HepG2 (cell line): ENCODE measurements around the gene JMJD7. TPM values are rescaled to one million over a fixed set of nuclear protein-coding genes. Genes with fewer than 3 reads are reported as not detected.

Experiments used
- ATAC-seq: fragments of 200-7000 bp; cut with Tn5 transposase; 3 replicates; pipeline ENCODE4 v1.9.1; 2020; ENCODE audit warnings: mild to moderate bottlenecking, moderate library complexity
- BruUV-seq: library from RNA; stranded (reverse); fragments of 400-500 nt; replicated peaks from 2 replicates; lab custom pipeline; 2021; lab: Mats Ljungman, UMichigan
- CTCF ChIA-PET: fragments of 300-600 bp; formaldehyde crosslinking; extraction: SDS; loops from one replicate; lab custom pipeline; 2021; ENCODE audit warnings: low total read pairs, inconsistent platforms, low intra/inter-chr PET ratio; lab: Yijun Ruan, JAX
- POLR2A ChIA-PET: fragments of 350-600 bp; sonication (Branson Sonifier 250); formaldehyde crosslinking; loops from one replicate; lab custom pipeline; 2020; ENCODE audit warnings: antibody characterized with exemption, inconsistent platforms; lab: Yijun Ruan, JAX
- DNase-seq: peaks from one replicate; pipeline ENCODE4 v3.0.0-alpha.2; 2015; ENCODE audit warnings: low spot score
- FAIRE-seq: peaks from 3 replicates; lab custom pipeline; 2011; peaks lifted over from hg19 to GRCh38; lab: Jason Lieb, UNC
- H2AFZ ChIP-seq: one replicate; pipeline ENCODE4 v1.6.1; 2011; ENCODE audit warnings: low read length, inconsistent platforms
- H3K27ac ChIP-seq: fragments of 300-600 bp; 3 replicates; pipeline ENCODE4 v1.8.0; 2011; ENCODE audit warnings: mixed run types, mild to moderate bottlenecking, mixed read lengths, low read length, inconsistent platforms; ENCODE audit not compliant: insufficient read depth; ENCODE audit errors: extremely low read length
- H3K27me3 ChIP-seq, 2 experiments: fragments of 200-600 bp in 1 of 2; 2 replicates in 1 of 2; 3 replicates in 1 of 2; pipeline versions ENCODE4 v1.6.0 to v1.8.0; 2011; ENCODE audit warnings: low read length in 2 of 2, mild to moderate bottlenecking in 2 of 2, moderate library complexity in 2 of 2, inconsistent platforms in 1 of 2; ENCODE audit not compliant: insufficient read depth in 2 of 2, control insufficient read depth in 1 of 2
- H3K36me3 ChIP-seq, 2 experiments: fragments of 200-600 bp in 1 of 2; replicated peaks in 1 of 2; 2 replicates in 1 of 2; 3 replicates in 1 of 2; pipeline versions ENCODE4 v1.5.1 to v1.8.0; 2011; ENCODE audit warnings: low read length in 2 of 2, inconsistent platforms in 1 of 2; ENCODE audit not compliant: insufficient read depth in 2 of 2, control insufficient read depth in 1 of 2
- H3K4me1 ChIP-seq: 2 replicates; pipeline ENCODE4 v1.5.1; 2012; ENCODE audit warnings: low read length, inconsistent platforms; ENCODE audit not compliant: insufficient read depth
- H3K4me2 ChIP-seq: 2 replicates; pipeline ENCODE4 v1.6.0; 2011; ENCODE audit warnings: low read depth, low read length, inconsistent platforms
- H3K4me3 ChIP-seq, 3 experiments: fragments of 200-600 bp in 1 of 3; sonication (generic), shearing (Covaris generic) in 1 of 3; replicated peaks in 1 of 3; 2 replicates each; pipeline ENCODE4 v1.5.1; 2011 to 2016; ENCODE audit warnings: low read length in 3 of 3, inconsistent platforms in 2 of 3, low read depth in 2 of 3, mild to moderate bottlenecking in 2 of 3, control low read depth in 1 of 3, mixed read lengths in 1 of 3; ENCODE audit not compliant: insufficient read depth in 1 of 3
- H3K79me2 ChIP-seq: one replicate; pipeline ENCODE4 v1.6.1; 2011; ENCODE audit warnings: low read length, inconsistent platforms; ENCODE audit not compliant: insufficient read depth
- H3K9ac ChIP-seq: 2 replicates; pipeline ENCODE4 v1.6.0; 2011; ENCODE audit warnings: mild to moderate bottlenecking, low read depth, low read length, inconsistent platforms; ENCODE audit not compliant: insufficient read depth
- H3K9me3 ChIP-seq: 2 replicates; pipeline ENCODE4 v1.5.1; 2012; ENCODE audit warnings: mild to moderate bottlenecking, low read length
- H4K20me1 ChIP-seq: 2 replicates; pipeline ENCODE4 v1.6.0; 2011; ENCODE audit warnings: inconsistent platforms, mild to moderate bottlenecking, low read length, moderate library complexity; ENCODE audit not compliant: insufficient read depth
- NPAS2 ChIP-seq: sonication (generic); formaldehyde crosslinking; IDR thresholded peaks from 2 replicates; pipeline ENCODE4 v1.8.0; 2022; ENCODE audit warnings: mild to moderate bottlenecking, missing genetic modification reagents, borderline replicate concordance
- RFX5 ChIP-seq: IDR thresholded peaks from 2 replicates; pipeline ENCODE4 v1.6.1; 2011; ENCODE audit warnings: low read depth, low read length, improper control_type of control experiment
- TAF15 ChIP-seq: fragments of 200-400 bp; formaldehyde crosslinking; IDR thresholded peaks from one replicate; pipeline ENCODE4 v1.6.1; 2018; ENCODE audit warnings: mild to moderate bottlenecking, low read depth, low read length; ENCODE audit not compliant: poor library complexity, severe bottlenecking
- ZNF333 ChIP-seq: sonication (generic); formaldehyde crosslinking; IDR thresholded peaks from 2 replicates; pipeline ENCODE4 v1.4.0; 2020; ENCODE audit warnings: mild to moderate bottlenecking, missing genetic modification reagents, borderline replicate concordance
- ZSCAN20 ChIP-seq: sonication (generic); formaldehyde crosslinking; IDR thresholded peaks from 2 replicates; pipeline ENCODE4 v1.4.0; 2020; ENCODE audit warnings: missing genetic modification reagents, mild to moderate bottlenecking, borderline replicate concordance
- WGBS: methylation state at CpG from one replicate; pipeline ENCODE4 v1.1.6; 2017; ENCODE audit warnings: low lambda C conversion rate; 5-methylcytosine and 5-hydroxymethylcytosine counted together
- in situ Hi-C: cut with HindIII; loops from 2 replicates; pipeline ENCODE4 v1.10.0; 2017; ENCODE audit warnings: low pct_unique_long_range_greater_than_20kb; ENCODE audit not compliant: extremely low pct_ligation_motif_present
- intact Hi-C: fragments of 100-400 bp; cut with micrococcal nuclease; formaldehyde crosslinking; loops from one replicate; pipeline ENCODE4 v1.10.0; 2022; ENCODE audit not compliant: unreplicated experiment
- polyA plus RNA-seq, 8 experiments: library from polyadenylated mRNA; depleted of rRNA in 3 of 8; stranded (reverse) in 7 of 8; unstranded in 1 of 8; fragments of >200 nt; fragmentation: Illumina TruSeq in 4 of 8; extraction: Trizol in 4 of 8; gene quantifications; 2 replicates each; pipeline versions ENCODE4 v1.2.1 to v1.2.3, GENCODE V29; 2011 to 2016; ENCODE audit warnings: low read depth in 4 of 8, missing spikeins in 1 of 8, mixed read lengths in 1 of 8; ENCODE audit not compliant: insufficient read depth in 1 of 8
- total RNA-seq, 5 experiments: library from RNA; depleted of rRNA; stranded (reverse); fragments of >200 nt; fragmentation: Illumina TruSeq; extraction: Trizol; gene quantifications; 2 replicates each; pipeline ENCODE4 v1.2.3, GENCODE V29; 2016; ENCODE audit warnings: low read depth in 1 of 5
- TF ChIP-seq, protein P1 (sequence below): sonication (generic); formaldehyde crosslinking; IDR thresholded peaks from 2 replicates; pipeline ENCODE4 v1.5.0; 2020; ENCODE audit warnings: mild to moderate bottlenecking, missing genetic modification reagents, borderline replicate concordance
- TF ChIP-seq, protein P2 (sequence below): sonication (generic); formaldehyde crosslinking; IDR thresholded peaks from 2 replicates; pipeline ENCODE4 v1.5.0; 2020; ENCODE audit warnings: mild to moderate bottlenecking, missing genetic modification reagents

Gene JMJD7
- total and polyA plus RNA-seq, 2 of the 13 experiments (the other 11 are each of a cell fraction or from before 2014, with no cell fraction given) = 6.4 to 7.1 TPM

DNA sequence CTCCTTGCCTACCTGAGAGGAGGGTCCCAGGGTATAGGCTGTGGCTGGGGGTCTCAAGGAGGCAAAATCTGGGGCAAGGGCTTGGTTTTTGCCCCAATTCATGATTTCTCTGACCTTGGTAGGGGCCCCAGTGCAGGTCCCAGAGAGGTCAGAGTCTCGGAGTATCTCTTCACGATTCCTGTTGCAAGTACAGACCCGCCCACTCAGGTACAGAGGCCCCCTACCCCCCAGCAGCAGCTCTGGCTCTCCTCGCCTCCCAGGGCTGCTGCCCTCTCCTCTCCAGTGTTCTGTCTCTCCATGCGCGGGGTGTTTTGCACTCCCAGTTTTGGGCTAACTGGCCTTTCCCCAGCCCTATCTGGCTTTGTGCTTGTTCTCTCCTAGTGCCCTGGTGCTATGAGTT, 5.4 kb upstream of the JMJD7 start:
- FAIRE-seq (no peak), DNase-seq (no peak), ATAC-seq (no peak)
- intact Hi-C loops (no loop called here), in situ Hi-C loops (no loop called here)
- Histone ChIP-seq H3K27ac (no peak overlapping the region), H3K4me2 (no peak overlapping the region), H3K79me2 (no peaks in the 10 kb centered on the region), H3K9me3 (no peaks in the 10 kb centered on the region), H2AFZ (no peak overlapping the region), H3K4me3 (no peak overlapping the region), H3K36me3 (peaks cover 3 to 21% of the 10 kb centered on the region in 2 experiments; a peak in 4 of 5 replicates), H3K27me3 (no peaks in the 10 kb centered on the region), H4K20me1 (no peaks in the 10 kb centered on the region), H3K9ac (no peak overlapping the region), H3K4me1 (no peaks in the 10 kb centered on the region)
- 91% methylated on average over 4 of the region's 6 CpGs for WGBS
- TF ChIP-seq ZNF333 = no peak
- no peak for TF ChIP-seq TAF15
- TF ChIP-seq RFX5 = no peak
- TF ChIP-seq, protein P1, sequence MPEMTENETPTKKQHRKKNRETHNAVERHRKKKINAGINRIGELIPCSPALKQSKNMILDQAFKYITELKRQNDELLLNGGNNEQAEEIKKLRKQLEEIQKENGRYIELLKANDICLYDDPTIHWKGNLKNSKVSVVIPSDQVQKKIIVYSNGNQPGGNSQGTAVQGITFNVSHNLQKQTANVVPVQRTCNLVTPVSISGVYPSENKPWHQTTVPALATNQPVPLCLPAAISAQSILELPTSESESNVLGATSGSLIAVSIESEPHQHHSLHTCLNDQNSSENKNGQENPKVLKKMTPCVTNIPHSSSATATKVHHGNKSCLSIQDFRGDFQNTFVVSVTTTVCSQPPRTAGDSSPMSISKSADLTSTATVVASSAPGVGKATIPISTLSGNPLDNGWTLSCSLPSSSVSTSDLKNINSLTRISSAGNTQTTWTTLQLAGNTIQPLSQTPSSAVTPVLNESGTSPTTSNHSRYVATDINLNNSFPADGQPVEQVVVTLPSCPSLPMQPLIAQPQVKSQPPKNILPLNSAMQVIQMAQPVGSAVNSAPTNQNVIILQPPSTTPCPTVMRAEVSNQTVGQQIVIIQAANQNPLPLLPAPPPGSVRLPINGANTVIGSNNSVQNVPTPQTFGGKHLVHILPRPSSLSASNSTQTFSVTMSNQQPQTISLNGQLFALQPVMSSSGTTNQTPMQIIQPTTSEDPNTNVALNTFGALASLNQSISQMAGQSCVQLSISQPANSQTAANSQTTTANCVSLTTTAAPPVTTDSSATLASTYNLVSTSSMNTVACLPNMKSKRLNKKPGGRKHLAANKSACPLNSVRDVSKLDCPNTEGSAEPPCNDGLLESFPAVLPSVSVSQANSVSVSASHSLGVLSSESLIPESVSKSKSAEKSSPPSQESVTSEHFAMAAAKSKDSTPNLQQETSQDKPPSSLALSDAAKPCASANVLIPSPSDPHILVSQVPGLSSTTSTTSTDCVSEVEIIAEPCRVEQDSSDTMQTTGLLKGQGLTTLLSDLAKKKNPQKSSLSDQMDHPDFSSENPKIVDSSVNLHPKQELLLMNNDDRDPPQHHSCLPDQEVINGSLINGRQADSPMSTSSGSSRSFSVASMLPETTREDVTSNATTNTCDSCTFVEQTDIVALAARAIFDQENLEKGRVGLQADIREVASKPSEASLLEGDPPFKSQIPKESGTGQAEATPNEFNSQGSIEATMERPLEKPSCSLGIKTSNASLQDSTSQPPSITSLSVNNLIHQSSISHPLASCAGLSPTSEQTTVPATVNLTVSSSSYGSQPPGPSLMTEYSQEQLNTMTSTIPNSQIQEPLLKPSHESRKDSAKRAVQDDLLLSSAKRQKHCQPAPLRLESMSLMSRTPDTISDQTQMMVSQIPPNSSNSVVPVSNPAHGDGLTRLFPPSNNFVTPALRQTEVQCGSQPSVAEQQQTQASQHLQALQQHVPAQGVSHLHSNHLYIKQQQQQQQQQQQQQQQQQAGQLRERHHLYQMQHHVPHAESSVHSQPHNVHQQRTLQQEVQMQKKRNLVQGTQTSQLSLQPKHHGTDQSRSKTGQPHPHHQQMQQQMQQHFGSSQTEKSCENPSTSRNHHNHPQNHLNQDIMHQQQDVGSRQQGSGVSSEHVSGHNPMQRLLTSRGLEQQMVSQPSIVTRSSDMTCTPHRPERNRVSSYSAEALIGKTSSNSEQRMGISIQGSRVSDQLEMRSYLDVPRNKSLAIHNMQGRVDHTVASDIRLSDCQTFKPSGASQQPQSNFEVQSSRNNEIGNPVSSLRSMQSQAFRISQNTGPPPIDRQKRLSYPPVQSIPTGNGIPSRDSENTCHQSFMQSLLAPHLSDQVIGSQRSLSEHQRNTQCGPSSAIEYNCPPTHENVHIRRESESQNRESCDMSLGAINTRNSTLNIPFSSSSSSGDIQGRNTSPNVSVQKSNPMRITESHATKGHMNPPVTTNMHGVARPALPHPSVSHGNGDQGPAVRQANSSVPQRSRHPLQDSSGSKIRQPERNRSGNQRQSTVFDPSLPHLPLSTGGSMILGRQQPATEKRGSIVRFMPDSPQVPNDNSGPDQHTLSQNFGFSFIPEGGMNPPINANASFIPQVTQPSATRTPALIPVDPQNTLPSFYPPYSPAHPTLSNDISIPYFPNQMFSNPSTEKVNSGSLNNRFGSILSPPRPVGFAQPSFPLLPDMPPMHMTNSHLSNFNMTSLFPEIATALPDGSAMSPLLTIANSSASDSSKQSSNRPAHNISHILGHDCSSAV (CRISPR knock-in tag) = no peak
- no peak for TF ChIP-seq NPAS2 (CRISPR knock-in tag)
- TF ChIP-seq, protein P2, sequence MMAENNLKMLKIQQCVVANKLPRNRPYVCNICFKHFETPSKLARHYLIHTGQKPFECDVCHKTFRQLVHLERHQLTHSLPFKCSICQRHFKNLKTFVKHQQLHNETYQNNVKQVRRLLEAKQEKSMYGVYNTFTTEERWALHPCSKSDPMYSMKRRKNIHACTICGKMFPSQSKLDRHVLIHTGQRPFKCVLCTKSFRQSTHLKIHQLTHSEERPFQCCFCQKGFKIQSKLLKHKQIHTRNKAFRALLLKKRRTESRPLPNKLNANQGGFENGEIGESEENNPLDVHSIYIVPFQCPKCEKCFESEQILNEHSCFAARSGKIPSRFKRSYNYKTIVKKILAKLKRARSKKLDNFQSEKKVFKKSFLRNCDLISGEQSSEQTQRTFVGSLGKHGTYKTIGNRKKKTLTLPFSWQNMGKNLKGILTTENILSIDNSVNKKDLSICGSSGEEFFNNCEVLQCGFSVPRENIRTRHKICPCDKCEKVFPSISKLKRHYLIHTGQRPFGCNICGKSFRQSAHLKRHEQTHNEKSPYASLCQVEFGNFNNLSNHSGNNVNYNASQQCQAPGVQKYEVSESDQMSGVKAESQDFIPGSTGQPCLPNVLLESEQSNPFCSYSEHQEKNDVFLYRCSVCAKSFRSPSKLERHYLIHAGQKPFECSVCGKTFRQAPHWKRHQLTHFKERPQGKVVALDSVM (CRISPR knock-in tag) = no peak
- no peak for TF ChIP-seq ZSCAN20
- CTCF ChIA-PET = no interaction called here
- POLR2A ChIA-PET = no interaction called here
- BruUV-seq = no TSS peak
